MM.1S (cell line): Measurements from ENCODE around the gene DCPS.

Source experiments
- DNase-seq: peaks from one replicate; pipeline ENCODE4 v3.0.0-alpha.2; 2015
- H2AFZ ChIP-seq: fragments of 300-600 bp; sonication (generic); 2 replicates; pipeline ENCODE4 v1.6.0; 2016; ENCODE audit warnings: antibody characterized with exemption, low read length
- H3F3A ChIP-seq: fragments of 300-600 bp; sonication (generic); 2 replicates; pipeline ENCODE4 v1.6.1; 2016; ENCODE audit warnings: mild to moderate bottlenecking, antibody characterized with exemption, low read length, moderate library complexity, mixed read lengths; ENCODE audit not compliant: insufficient read depth
- H3K27ac ChIP-seq: fragments of 300-600 bp; sonication (generic); 2 replicates; pipeline ENCODE4 v1.5.1; 2016; ENCODE audit warnings: mild to moderate bottlenecking, low read length
- H3K27me3 ChIP-seq: fragments of 300-600 bp; sonication (generic); replicated peaks from 2 replicates; pipeline ENCODE4 v1.6.0; 2016; ENCODE audit warnings: low read length; ENCODE audit not compliant: insufficient read depth
- H3K36me3 ChIP-seq: fragments of 300-600 bp; sonication (generic); replicated peaks from 2 replicates; pipeline ENCODE4 v1.6.1; 2016; ENCODE audit warnings: mild to moderate bottlenecking, low read length, mixed read lengths; ENCODE audit not compliant: insufficient read depth
- H3K4me1 ChIP-seq: fragments of 300-600 bp; sonication (generic); 2 replicates; pipeline ENCODE4 v1.6.1; 2016; ENCODE audit warnings: low read length, mixed read lengths
- H3K4me2 ChIP-seq: fragments of 300-600 bp; sonication (generic); 2 replicates; pipeline ENCODE4 v1.6.0; 2016; ENCODE audit warnings: low read depth, low read length
- H3K4me3 ChIP-seq: fragments of 300-600 bp; sonication (generic); 2 replicates; pipeline ENCODE4 v1.5.1; 2016; ENCODE audit warnings: low read length, mixed read lengths
- H3K79me2 ChIP-seq: fragments of 300-600 bp; sonication (generic); 2 replicates; pipeline ENCODE4 v1.6.1; 2016; ENCODE audit warnings: mixed run types, low read length, mixed read lengths
- H3K9ac ChIP-seq: fragments of 300-600 bp; sonication (generic); 2 replicates; pipeline ENCODE4 v1.6.1; 2016; ENCODE audit warnings: low read length, mixed read lengths
- H3K9me2 ChIP-seq: fragments of 300-600 bp; sonication (generic); replicated peaks from 2 replicates; pipeline ENCODE4 v1.6.1; 2016; ENCODE audit warnings: mild to moderate bottlenecking, low read length, mixed read lengths; ENCODE audit not compliant: insufficient read depth
- H3K9me3 ChIP-seq: fragments of 300-600 bp; sonication (generic); replicated peaks from 2 replicates; pipeline ENCODE4 v1.6.1; 2016; ENCODE audit warnings: mild to moderate bottlenecking, low read length, mixed read lengths; ENCODE audit not compliant: insufficient read depth
- H4K20me1 ChIP-seq: fragments of 300-600 bp; sonication (generic); 2 replicates; pipeline ENCODE4 v1.6.1; 2016; ENCODE audit warnings: mild to moderate bottlenecking, low read length, moderate library complexity, mixed read lengths; ENCODE audit not compliant: insufficient read depth
- CTCF ChIP-seq: fragments of 300-600 bp; sonication (generic); IDR thresholded peaks from 2 replicates; pipeline ENCODE4 v1.5.1; 2016; ENCODE audit warnings: antibody characterized with exemption, low read length, mixed read lengths
- EZH2 ChIP-seq: fragments of 300-600 bp; sonication (generic); optimal IDR thresholded peaks from 2 replicates; pipeline ENCODE3; 2017; ENCODE audit warnings: low read depth, mild to moderate bottlenecking, antibody characterized with exemption, low read length, mixed read lengths
- EZH2phosphoT487 ChIP-seq: fragments of 300-600 bp; sonication (generic); IDR thresholded peaks from 2 replicates; pipeline ENCODE4 v1.6.1; 2018; ENCODE audit warnings: antibody characterized with exemption, low read length

DCPS gene

GRCh38 chr11:126310200-126310991, 6.5 kb downstream of the DCPS start:
- Histone ChIP-seq H3K27ac (peak overlapping the region; percentile 76; the same call in 1 of the 2 replicates), H3K27me3 (no peaks in the 10 kb centered on the region), H4K20me1 (no peaks in the 10 kb centered on the region), H3K36me3 (0 out of 2 replicates have a peak, but pooled peaks cover 6% of the 10 kb centered on the region), H3K4me3 (no peak overlapping the region; the same call in 1 of the 2 replicates), H3K79me2 (peaks cover 66% of the 10 kb centered on the region), H3K9me2 (no peaks in the 10 kb centered on the region), H2AFZ (no peak overlapping the region), H3F3A (peaks cover 61% of the 10 kb centered on the region), H3K4me1 (peaks cover 66% of the 10 kb centered on the region), H3K9me3 (no peaks in the 10 kb centered on the region), H3K4me2 (peak overlapping the region; percentile 43), H3K9ac (peak overlapping the region; percentile 25; the same call in 1 of the 2 replicates)
- peak; percentile 67 for DNase-seq
- TF ChIP-seq EZH2phosphoT487 (no peak), EZH2 (no peak), CTCF (peak; percentile 87)

- Histone ChIP-seq H3K4me1 (peaks cover 64% of the 10 kb centered on the region), H2AFZ (no peak overlapping the region), H3K36me3 (0 out of 2 replicates have a peak, but pooled peaks cover 6% of the 10 kb centered on the region), H3K4me3 (no peak overlapping the region; the same call in 1 of the 2 replicates), H3F3A (peaks cover 61% of the 10 kb centered on the region), H4K20me1 (no peaks in the 10 kb centered on the region), H3K27me3 (no peaks in the 10 kb centered on the region), H3K4me2 (peak overlapping the region; percentile 43), H3K9me3 (no peaks in the 10 kb centered on the region), H3K79me2 (peaks cover 70% of the 10 kb centered on the region), H3K9ac (peak overlapping the region; percentile 25), H3K27ac (peak overlapping the region; percentile 76), H3K9me2 (no peaks in the 10 kb centered on the region)
- no peak for DNase-seq
- no peak for TF ChIP-seq EZH2
Observed at GRCh38 chr11:126310992-126311310, 7.1 kb downstream of the DCPS start.

- Histone ChIP-seq H3K9me3 (no peaks in the 10 kb centered on the region), H3K9me2 (no peaks in the 10 kb centered on the region), H3K4me2 (peak overlapping the region; percentile 43), H4K20me1 (no peaks in the 10 kb centered on the region), H3K9ac (peak overlapping the region; percentile 25), H3K27me3 (no peaks in the 10 kb centered on the region), H2AFZ (no peak overlapping the region), H3K79me2 (peaks cover 70% of the 10 kb centered on the region), H3K27ac (peak overlapping the region; percentile 76), H3F3A (peaks cover 56% of the 10 kb centered on the region), H3K4me3 (no peak overlapping the region; the same call in 1 of the 2 replicates), H3K36me3 (0 out of 2 replicates have a peak, but pooled peaks cover 6% of the 10 kb centered on the region), H3K4me1 (peaks cover 57% of the 10 kb centered on the region)
- DNase-seq: peak; percentile 84
- TF ChIP-seq EZH2 (no peak), CTCF (peak; percentile 18; the same call in 1 of the 2 replicates), EZH2phosphoT487 (no peak)
Observed at GRCh38 chr11:126311401-126312291, 7.8 kb downstream of the DCPS start.
